NCI-H1436 (cell line): ENCODE data around the gene KLF7.

ENCODE experiments used
- DNase-seq: peaks from one replicate; lab custom pipeline; 2025; lab: John Stamatoyannopoulos, UW

Gene KLF7

DNA sequence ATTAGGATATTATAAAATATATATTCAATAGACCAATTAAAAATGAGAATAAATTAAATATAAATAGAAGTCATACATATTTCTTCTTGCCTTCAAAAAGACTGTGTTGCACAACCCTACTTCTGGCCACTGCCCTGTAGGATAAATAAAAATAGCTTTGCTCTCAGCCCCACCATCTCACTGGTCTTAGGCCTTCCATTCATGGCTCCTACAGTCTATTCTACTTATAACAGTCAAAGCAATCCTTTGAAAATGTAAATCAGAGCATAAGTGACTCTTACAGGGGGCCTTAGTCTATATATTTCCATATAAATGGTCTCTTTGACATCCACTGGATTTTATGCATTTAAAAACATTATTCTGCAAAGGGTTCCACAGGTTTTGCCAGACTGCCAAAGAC, 72.9 kb downstream of the KLF7 start:
- no peak for DNase-seq

DNA sequence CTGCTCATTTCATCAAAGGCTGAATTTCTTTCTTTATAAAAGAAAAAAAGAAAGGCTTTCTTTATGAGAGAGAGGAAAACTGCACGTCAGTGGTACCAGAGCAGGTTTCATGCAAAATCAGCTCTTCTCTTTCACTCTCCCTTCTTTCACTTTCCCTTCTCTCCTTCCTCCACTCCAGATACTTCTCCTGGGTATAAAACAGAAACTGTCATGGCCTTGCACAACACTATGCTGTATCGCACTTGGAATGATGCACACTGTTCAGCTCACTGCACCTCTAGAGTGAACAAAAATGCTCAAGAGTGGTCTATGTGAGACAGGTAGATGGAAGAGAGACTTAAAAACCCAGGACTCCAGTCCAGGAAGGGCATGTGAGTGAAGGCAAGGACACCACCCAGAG, 73.8 kb downstream of the KLF7 start:
- no peak for DNase-seq

DNA sequence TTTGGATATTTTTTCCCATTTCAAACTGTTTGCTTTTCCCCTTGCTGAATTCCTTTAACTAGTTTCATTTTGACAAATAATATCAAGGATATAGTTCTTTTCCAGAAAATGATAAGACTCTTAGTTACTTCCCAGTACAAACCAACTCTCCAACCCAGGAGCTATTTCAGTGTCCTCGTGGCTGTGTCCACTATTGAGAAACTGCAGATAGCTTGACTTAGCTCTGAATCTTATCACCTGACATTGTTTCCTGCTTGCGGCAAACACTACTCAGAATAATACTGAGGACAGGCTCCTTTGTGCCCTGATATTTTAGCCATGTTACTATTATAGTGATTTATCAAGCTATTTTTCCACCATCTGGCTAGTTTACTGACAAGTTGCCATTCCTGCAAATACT, 74.6 kb downstream of the KLF7 start:
- DNase-seq, result no peak

DNA sequence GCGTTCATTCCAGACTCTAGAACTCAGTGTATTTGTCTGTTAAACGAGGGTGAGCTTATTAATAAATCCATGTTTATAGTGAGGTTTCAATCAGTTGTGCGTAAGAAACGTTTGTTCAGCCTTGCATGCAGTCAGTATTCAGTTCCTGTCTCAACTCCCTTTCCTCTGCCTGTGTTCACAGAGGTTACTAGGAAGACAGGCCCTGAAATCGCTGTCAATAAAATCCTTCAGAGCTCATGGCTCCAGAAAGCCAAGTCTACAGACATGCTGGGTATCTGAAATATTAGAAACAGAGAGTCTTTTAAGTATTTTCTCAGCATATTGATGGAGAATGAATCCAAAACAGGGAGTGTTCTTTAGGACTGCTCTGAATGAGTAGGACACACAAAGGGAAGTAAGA, 75.4 kb downstream of the KLF7 start:
- DNase-seq, result no peak

DNA sequence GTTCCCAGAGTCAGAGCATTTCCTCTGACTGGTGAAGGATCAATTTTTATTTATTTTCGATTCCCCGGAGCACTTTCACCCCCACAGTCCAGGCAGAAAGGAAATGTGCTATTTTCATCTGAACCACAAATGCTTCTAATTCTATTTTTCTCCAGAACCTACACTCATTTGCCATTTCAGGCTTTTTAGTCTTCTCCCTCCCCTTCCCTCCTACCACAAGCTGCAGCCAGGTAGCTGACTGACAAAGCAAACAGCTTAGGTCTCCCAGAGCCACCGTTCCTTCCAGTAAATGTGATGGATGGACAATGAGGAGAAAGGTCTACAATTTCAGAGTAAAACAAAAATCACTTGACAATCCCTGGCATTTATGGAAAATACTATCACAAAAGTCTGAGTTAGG, 76.9 kb downstream of the KLF7 start:
- no peak for DNase-seq

DNA sequence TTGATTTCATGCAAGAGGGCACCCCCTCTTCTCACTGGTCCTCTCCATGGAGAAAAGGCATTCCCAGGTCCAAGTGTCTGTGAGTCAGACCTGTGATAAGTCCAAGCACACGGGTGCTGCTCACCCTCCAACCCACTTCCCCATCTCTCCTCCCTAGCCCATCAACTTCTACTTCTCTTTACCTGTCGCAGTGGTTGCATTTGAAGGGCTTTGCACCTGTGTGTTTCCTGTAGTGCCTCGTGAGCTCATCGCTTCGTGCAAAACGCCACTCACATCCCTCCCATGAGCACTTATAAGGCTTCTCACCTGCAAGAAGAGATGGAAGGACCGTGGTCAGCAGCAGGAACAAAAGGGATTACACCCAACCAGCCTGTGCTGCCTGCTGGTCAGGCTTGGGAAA, 77.5 kb downstream of the KLF7 start:
- no peak for DNase-seq

DNA sequence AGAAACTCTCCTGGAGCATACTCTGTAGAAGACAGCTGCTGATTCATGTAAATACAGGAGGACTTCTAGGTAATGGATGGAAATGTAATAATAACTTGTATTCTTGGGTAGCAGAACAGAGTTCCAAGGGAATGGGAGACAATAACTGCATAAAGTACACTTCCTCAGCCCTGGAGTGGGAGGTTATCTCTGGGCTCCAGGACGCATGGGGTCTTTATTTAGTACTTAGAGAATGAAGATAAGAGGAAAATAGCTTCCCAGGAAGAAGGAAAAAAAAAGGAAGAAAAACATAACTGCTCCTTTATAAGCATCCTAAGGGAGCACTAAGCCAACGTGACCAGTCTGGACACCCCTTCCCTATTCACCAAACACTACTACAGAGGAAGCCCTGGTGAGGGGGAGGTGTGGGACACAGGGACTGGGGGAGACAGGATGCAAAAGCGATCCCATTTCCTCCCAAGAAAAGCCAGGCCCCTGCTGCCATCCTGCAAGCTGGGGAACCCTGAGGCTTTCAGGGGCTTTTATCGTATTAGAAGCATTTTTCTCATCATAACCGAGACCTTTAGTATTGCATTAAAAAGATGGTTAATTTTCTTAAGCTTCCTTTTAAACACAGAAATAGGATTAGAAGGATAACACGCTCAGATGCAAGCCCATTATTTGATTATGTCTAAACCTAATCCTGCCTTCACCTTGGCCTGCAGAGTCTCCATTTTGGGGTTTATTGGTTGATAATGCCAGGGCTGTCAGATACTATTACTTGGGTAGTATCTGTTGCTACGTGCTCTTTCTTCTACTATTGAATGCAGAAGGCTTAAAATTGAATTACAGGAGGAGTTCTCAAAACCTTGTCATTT, 78.5 kb downstream of the KLF7 start:
- DNase-seq, result no peak

DNA sequence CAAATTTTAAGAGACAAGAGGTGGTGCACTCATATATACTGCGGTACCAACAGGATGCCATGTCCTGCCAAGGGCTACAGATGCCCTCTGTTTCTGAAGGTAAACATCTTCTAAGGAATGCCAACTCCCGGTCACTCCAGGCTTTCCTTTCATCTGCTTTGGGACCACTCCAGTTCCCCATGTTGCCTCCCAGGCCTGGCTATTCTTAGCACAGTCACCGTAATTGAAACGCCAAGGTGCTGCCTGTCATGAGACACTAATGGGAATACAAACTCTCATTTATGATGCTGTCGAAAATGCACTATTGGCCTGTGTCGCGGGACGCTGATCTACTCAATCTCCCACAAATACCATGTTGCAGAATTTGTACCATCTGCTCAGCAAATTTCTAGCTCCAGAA, 79.6 kb downstream of the KLF7 start:
- no peak for DNase-seq

DNA sequence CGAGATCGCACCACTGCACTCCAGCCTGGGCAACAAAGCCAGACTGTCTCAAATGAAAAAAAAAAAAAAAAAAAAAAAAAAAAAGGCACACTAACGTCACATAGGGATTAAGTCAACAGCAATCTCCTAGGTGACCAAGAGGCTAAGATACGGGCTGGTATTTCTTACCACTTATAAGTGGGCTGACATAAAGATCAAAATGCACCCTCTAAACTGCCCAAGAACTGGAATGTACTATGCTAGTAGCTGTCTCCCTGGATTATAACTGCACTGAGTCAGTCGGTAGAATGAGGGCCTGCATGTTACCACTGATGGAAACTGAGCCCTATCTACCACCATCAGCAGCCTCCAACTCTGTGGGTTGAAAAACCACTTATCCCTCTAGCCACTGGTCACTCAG, 80.6 kb downstream of the KLF7 start:
- DNase-seq, result no peak

DNA sequence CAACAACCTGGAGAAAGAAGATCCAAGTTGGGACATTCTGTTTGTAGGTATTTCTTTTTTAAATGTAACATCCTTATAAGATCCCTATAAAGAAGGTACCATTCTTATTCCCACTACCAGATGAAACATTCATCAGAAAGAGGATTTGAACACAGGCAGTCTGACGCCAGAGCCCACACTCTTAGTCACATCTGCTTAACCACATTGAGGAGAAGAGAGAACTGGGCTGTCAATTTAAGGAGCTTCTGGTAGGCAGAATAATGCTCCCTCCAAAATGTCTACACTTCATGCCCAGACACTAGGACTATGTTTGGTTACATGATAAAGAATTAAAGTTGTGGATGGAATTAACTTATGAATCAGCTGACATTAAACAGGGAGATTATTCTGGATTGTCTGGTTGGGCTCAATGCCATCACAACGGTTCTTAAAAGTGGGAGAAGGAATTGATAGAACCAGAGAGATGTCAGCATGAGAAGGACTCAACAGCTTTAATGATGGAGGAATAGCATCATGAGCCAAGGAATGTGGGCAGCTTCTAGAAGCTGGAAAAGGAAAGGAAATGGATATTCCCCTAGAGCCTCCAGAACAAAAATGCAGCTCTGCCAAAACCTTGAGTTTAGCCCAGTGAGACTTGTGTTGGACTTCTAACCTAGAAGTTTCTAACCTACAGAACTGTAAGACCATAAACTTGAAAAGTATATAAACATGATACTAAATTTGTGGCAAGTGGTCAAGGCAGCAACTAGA, 82.2 kb downstream of the KLF7 start:
- no peak for DNase-seq

DNA sequence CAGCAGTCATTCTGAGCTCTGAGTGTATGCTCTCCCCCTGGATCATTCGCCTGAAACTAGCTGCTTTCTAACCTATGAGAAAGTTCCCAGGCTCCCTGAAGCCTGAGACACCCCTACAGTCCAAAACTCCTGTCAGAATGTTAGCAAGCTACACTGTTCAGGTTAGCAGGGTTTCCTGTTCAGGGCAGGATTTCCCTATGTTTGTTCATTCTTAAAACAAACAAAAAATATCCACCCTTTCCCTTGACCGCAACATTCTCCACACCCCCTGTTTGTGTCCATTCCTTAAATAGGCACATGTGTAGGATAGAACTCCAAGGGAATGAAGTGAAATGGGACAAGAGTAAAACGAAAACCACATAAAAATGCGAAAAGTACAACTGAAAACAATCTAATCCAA, 83.1 kb downstream of the KLF7 start:
- no peak for DNase-seq

DNA sequence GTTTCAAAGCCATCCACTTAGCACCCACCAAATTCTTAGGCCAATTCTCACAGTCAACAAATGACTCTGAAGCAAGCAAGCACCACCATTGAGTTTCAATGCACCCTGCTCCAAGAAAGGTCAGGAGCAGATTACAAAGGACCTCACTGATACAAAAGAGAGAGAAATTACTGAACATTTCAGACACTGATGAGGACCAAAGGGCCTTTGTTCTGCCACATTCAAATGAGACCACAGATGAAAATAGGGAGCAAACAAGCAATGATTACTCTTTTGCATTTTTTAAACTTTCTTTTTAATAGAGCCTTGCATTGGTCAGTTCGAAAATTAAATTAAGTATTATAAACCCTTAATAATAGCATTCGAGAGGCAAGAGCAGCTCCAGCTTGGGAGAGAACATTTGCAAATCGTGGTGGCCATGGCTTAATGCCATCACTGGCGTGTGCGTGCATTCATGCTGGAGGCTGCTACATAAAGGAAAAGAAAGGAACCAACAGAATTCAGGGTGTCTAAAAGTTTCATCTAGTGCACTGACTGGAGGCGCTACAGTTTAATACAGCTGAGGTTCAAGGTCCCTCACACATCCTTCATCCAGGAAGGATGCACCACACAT, 87.5 kb downstream of the KLF7 start:
- no peak for DNase-seq

DNA sequence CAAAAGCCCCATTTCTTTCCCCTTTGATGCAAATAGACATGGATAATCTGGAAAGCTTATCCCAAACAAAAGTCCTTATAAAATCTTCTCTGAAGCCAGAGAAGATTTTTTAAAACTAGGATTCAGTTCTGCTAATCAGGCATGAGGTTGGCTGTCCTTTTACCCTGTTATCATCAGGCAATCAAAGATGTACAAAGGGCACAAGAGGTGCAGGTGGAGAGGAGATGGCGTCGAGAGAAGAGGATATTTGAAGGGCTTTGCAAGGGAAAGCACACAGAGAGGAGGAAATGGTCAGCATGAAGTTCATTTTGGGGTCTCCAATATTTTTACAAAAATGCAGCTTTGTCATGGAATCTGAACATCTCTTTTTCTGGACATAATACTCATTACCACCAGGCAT, 88.5 kb downstream of the KLF7 start:
- no peak for DNase-seq

DNA sequence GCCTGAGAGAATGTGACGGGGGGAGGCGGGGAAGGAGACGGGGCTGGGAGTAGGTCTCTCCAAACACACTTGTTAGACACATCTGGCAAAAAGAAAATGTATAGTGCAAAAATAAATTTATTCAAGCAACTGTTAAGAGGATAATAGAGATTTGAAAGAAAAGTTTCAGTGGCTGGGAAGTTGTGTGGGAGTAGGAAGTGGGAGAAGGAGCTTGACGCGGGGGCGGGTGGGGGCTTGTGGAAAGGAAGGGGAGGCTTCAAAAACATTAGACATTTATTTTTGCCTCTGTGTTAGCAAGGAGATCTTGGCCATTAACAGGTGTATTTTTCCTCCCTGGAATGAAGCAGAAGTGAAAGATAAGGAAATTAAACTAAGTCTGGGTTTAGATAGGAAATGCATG, 90.3 kb downstream of the KLF7 start:
- no peak for DNase-seq

DNA sequence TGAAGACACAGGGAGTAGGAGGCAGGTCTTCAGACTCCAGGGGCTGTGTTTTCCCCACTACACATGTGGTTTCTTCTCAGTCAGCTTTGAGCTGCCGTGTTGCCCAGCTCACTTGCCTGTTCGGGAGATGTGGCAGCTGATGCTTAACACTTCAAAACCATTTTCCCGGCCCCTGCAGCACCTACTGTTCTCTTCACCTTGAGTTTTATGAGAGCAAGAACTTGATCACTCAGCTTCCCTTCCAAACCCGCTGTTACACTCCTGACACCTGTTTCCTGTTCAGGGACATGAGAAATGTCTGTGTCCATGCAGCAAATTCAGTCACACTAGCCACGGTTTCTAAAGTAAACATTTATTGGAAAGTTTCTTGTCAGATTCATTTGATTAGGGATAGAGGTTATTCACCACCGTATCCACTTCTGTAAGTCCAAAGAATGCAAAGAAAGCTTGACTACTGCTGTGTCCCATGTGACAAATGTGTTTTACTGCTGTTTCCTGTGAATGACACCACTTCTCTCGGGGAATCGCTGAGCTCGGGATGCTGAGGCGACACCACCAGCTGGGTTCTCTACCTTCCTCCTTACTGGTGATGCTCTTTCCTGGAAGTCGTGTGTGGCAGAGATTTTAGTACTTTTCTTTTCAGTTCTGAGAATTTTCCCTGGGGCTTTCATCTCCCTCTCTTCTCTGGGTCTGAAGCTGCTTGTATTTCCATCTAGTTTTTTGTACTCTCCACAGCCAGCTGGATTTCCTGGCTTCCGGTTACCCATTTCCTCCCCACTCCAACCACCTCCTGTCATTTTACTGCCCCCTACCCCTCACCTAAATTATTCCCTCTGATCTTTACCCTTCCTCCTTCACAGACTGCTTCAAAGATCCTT, 91.7 kb downstream of the KLF7 start:
- DNase-seq, result no peak

DNA sequence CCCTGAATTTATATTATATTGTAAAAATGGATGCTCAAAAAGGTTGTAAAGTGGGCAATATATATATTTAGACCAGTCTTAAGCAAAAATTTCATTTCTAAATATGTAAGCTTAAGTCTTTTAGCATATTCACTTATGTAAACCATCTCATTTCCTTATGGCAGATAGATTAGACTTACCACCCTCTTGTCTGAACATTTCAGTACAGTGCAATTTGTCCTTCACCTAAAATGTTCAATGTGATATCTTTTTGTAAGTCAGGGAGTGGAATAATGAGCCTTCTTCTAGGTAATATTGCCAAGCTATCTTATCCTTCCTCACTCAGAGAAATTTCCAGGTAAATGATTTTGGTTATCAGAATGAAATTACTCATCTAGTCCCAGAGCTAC, 92.3 kb downstream of the KLF7 start:
- no peak for DNase-seq

DNA sequence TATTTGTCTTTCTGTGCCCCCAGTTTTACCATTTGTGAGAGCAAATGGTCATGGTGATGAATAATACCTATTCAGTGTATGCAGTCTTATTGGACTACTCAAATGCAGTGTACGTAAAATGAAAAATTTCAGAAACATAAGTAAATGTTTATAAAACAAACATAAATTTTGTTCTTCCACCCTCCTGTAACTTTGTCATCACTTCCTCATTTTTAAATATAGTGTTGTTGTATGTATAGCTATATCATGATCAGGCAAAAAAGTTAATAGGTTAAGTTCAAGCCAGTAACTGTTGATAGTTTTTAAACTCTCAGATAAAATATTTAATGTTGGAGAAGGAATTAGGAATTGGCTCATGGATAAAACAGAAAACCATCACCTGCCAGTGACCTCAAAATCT, 93.2 kb downstream of the KLF7 start:
- DNase-seq, result no peak

DNA sequence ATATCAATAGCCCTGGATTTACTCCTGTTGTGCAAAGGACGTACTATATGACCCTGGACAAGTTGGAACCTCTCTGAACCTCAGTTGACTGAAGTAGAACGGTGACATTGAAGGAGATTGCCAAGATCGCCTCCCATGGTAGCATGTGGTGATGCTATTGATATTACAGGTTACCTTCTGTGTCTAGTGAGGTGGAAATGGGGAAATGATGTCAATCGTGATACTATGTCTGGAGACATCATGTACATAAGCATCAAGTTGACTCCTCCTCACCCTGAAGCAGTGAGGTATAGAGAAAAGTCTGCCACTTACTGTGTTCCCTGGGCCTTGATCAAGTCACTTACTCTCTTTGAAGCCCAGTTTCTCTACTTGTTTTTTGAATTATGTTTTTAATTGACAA, 93.9 kb downstream of the KLF7 start:
- DNase-seq, result no peak

DNA sequence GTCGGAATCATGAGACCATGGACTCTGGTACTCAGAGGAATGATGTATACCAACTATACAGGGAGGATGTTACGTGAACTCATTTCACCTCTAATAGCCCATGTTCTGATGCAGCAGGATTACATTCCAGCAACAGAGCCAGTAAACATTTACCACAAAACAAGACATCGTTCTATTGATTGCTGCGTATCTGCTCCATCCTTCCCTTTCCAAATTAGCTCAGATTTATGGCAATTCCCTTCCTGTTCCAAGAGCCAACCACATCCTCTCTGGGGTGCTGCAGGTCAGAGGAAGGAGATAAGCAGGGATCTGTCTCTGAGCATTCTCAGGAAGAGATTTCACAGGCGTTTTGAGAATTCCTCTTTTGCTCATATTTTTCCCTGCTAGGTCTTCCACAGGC, 98.3 kb downstream of the KLF7 start:
- no peak for DNase-seq

DNA sequence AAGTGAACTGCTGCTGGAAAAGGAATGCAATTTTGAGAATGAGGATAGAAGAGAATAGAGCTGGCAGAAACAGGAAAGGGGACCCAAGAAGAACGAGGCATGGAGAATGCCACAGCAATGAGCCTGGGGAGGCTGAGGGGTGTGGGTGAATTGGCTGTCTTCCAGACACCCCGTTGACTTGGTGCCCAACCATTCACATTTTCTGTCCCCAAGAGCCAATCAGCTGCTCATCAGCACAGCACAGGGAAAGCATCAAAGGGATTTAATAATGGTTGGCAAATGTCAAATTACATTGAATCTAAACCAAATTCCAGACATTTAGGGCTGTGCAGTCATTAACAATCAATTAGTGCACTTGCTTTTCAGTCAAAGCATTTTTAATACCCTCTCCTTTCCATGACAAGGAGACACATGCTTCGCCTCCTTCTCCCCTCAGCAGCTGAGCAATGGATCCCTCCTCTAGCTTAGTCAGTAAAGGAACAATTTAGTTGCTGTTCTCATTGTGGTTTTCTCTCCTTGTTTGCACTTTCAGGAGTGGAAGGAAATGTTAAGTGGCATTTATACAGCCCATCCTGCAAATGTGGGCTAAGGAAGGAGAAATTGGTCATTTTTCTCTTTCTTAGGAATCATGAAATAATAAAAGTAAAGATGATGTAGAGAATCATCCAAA, 98.8 kb downstream of the KLF7 start:
- DNase-seq, result no peak

DNA sequence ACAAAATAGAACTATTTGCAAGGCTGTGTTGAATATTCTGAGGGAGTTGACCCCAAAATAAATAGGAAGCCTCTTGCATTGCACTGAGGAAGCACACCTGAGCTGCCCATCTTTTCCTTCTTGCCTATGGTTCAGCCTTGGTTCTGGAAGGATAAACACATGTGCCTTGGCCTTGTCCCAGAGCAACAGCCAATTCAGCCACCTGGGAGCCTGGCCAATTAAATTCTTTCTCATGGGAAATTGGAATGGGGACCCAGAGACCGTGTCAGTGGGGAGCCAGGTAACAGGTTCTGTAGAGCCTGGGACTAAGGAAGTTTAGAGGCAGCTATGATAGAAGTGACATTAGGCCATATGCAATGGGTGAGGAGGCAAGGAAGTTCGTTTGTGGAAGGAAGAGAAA, 99.6 kb downstream of the KLF7 start:
- no peak for DNase-seq
